ENCODE data around the gene CARHSP1. TPM values are rescaled to one million over a fixed set of nuclear protein-coding genes. Genes with fewer than 3 reads are reported as not detected.

The CARHSP1 gene
- total RNA-seq, 2 experiments from 2014 or later = 209 to 217 TPM

DNA sequence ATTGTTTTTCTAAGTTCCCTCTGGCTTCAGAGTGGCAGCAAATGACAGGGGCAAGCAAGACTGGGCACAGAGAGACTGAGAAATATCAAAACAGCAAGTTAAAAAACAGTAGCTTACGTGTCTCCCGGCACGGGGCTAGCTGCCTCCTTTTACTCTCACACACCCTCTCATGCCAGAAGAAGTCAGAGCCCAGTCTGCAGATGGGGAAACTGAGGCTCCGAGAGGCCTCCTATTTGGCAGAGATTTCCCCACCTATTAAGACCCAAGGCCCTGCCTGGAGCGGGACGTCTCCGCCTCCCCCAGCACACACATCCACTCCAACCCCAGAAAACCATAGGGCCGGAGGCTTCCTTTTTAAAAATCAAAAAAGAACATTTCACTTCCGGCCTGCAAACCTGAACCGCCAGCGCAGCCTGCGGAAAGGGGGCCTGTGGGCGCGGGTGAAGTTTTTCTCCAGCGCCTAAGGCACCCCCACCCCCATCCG lies 832 bp downstream of the CARHSP1 start:
- peaks cover 37% of the 10 kb centered on the region for H3K36me3 Mint-ChIP-seq (ENCODE audit: low read depth)
- peak overlapping the region; percentile 94 for H3K27ac Mint-ChIP-seq
- DNase-seq = peak; percentile 89
- POLR2A ChIA-PET = interaction anchor here (0.6 to 2.8 kb wide), 19 partner anchors 8 to 301 kb away, joined by 3 to 35 read pairs (median 6); partner anchors contain the start of genes HAPSTR1, PMM2 and TMEM186
- peaks cover 54% of the 10 kb centered on the region for H3K4me1 Mint-ChIP-seq (ENCODE audit: low read depth)
- CTCF ChIA-PET = interaction anchor here (0.8 to 3.2 kb wide), 5 partner anchors 12 to 223 kb away, joined by 4 to 25 read pairs (median 5); partner anchors contain the start of gene HAPSTR1
- no peaks in the 10 kb centered on the region for H3K27me3 Mint-ChIP-seq (ENCODE audit: low read depth)
- H3K4me3 Mint-ChIP-seq = peak overlapping the region; percentile 88
- no peaks in the 10 kb centered on the region for H3K9me3 Mint-ChIP-seq (ENCODE audit: insufficient read depth)
- ATAC-seq = no peak

DNA sequence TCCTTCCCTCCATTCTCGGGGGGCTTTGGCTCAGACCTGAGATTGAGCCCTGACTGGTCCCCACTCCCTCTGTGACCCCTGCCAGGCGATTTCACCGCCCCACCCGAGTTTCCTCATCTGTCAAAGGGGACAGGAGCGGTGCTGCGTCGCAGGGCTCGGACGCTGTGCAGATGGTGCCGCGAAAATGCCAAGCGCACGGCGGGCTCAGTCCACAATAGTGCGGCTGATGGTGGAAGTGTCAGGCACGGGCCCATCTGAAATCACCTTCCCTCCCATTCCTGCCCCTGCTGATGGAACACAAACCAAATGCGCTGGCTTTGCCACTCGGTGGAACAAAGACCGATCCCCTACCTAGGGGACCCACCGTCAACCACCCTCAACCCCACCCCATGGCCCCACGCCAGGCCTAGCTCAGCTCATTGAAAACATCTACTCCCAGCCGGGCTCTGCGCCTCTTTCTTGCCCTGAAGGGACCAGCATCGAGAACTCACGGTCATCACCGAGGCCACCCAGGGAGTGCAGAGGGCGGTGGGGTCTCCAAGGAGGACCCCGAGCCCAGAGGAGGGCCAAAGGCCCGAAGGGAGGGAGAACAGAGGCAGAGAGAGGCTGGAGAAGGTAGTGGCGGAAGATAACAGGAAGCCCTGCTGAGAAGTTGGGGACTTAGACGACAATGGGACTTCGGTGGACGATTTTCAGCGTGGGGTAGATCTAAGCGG lies 1.4 kb downstream of the CARHSP1 start:
- ChIA-PET CTCF (interaction anchor here (2.6 to 3.2 kb wide), 2 partner anchors 13 to 14 kb away, joined by 6 to 25 read pairs; no protein-coding TSS in a partner anchor), POLR2A (interaction anchor here (0.6 to 2.8 kb wide), 8 partner anchors 7 to 194 kb away, joined by 3 to 35 read pairs (median 10); partner anchors contain the start of genes PMM2 and TMEM186)
- Mint-ChIP-seq H3K4me1 (ENCODE audit: low read depth) (peaks cover 57% of the 10 kb centered on the region), H3K27ac (peak overlapping the region; percentile 94), H3K9me3 (ENCODE audit: insufficient read depth) (no peaks in the 10 kb centered on the region), H3K4me3 (peak overlapping the region; percentile 88), H3K27me3 (ENCODE audit: low read depth) (no peaks in the 10 kb centered on the region), H3K36me3 (ENCODE audit: low read depth) (peaks cover 42% of the 10 kb centered on the region)
- ATAC-seq = peak; percentile 6
- no peak for DNase-seq

- DNase-seq (no peak), ATAC-seq (no peak)
- Mint-ChIP-seq H3K4me3 (peak overlapping the region; percentile 88), H3K36me3 (ENCODE audit: low read depth) (peaks cover 44% of the 10 kb centered on the region), H3K27ac (peak overlapping the region; percentile 94), H3K27me3 (ENCODE audit: low read depth) (no peaks in the 10 kb centered on the region), H3K4me1 (ENCODE audit: low read depth) (peaks cover 61% of the 10 kb centered on the region), H3K9me3 (ENCODE audit: insufficient read depth) (no peaks in the 10 kb centered on the region)
- ChIA-PET POLR2A (interaction anchor here (1.0 to 2.8 kb wide), 3 partner anchors 17 to 69 kb away, joined by 3 to 35 read pairs (median 29); partner anchors contain the start of genes PMM2 and TMEM186), CTCF (interaction anchor here (3.2 kb wide), 1 partner anchor 13 kb away, joined by 25 read pairs; no protein-coding TSS in a partner anchor)
These were observed 2.0 kb downstream of the CARHSP1 start for GRCh38 chr16:8866884-8867215.

GRCh38 chr16:8866118-8866883 lies 2.5 kb downstream of the CARHSP1 start:
- ATAC-seq = no peak
- peak overlapping the region; percentile 88 for H3K4me3 Mint-ChIP-seq
- peaks cover 59% of the 10 kb centered on the region for H3K4me1 Mint-ChIP-seq (ENCODE audit: low read depth)
- no peaks in the 10 kb centered on the region for H3K9me3 Mint-ChIP-seq (ENCODE audit: insufficient read depth)
- ChIA-PET POLR2A (interaction anchor here (1.0 kb wide), 1 partner anchor 69 kb away, joined by 3 read pairs; the partner anchor contains the start of genes PMM2 and TMEM186), CTCF (interaction anchor here (1.2 to 3.2 kb wide), 2 partner anchors 14 to 15 kb away, joined by 4 to 25 read pairs; no protein-coding TSS in a partner anchor)
- DNase-seq = no peak
- H3K36me3 Mint-ChIP-seq (ENCODE audit: low read depth) = peaks cover 45% of the 10 kb centered on the region
- H3K27me3 Mint-ChIP-seq (ENCODE audit: low read depth) = no peaks in the 10 kb centered on the region
- H3K27ac Mint-ChIP-seq = peak overlapping the region; percentile 71

DNA sequence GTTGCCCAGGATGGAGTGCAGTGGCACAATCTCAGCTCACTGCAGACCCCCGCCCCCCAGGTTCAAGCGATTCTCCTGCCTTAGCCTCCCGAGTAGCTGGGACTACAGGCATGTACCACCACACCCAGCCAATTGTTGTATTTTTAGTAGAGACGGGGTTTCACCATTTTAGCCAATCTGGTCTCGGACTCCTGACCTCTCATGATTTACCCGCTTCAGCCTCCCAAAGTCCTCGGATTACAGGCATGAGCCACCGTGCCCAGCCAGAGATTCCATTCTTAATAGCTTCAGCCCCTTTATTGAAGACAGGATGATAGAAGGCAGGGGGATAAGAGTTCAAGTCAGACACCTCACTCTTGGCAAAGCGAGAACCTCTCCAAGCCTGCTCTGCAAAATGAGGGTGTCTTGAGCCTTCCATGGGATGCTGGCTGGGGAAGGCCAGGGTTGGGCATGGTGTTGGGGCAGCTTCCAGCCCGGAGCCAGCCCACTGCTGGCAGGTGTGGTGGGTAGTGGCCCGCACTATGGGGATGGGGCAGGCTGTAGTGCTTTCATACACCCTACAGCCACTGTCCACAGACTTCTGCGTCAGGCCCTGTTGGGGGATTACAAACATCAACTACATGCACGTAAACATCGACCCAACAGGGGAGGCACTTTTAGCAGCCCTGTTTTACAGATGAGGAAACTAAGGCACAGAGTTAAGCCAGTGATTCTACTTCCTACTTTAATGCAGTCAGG lies 3.5 kb downstream of the CARHSP1 start:
- H3K9me3 Mint-ChIP-seq (ENCODE audit: insufficient read depth) = no peaks in the 10 kb centered on the region
- H3K27ac Mint-ChIP-seq = peak overlapping the region; percentile 71
- H3K27me3 Mint-ChIP-seq (ENCODE audit: low read depth) = no peaks in the 10 kb centered on the region

GRCh38 chr16:8864480-8865110 lies 4.2 kb downstream of the CARHSP1 start:
- POLR2A ChIA-PET = interaction anchor here (0.5 to 1.2 kb wide), 4 partner anchors 10 to 95 kb away, joined by 3 to 4 read pairs (median 3); partner anchors contain the start of genes PMM2 and TMEM186
- Mint-ChIP-seq H3K27me3 (ENCODE audit: low read depth) (no peaks in the 10 kb centered on the region), H3K27ac (peak overlapping the region; percentile 61), H3K4me1 (ENCODE audit: low read depth) (peaks cover 48% of the 10 kb centered on the region), H3K9me3 (ENCODE audit: insufficient read depth) (no peaks in the 10 kb centered on the region), H3K4me3 (peak overlapping the region; percentile 38), H3K36me3 (ENCODE audit: low read depth) (peaks cover 50% of the 10 kb centered on the region)
- CTCF ChIA-PET = interaction anchor here (1.2 kb wide), 1 partner anchor 16 kb away, joined by 4 read pairs; no protein-coding TSS in a partner anchor
- DNase-seq (no peak), ATAC-seq (no peak)

More for the DNA sequence above, 3.5 kb downstream of the CARHSP1 start:
- CTCF ChIA-PET = interaction anchor here (1.2 kb wide), 1 partner anchor 16 kb away, joined by 4 read pairs; no protein-coding TSS in a partner anchor
- peak overlapping the region; percentile 88 for H3K4me3 Mint-ChIP-seq
- H3K4me1 Mint-ChIP-seq (ENCODE audit: low read depth) = peaks cover 51% of the 10 kb centered on the region
- DNase-seq = no peak
- POLR2A ChIA-PET = interaction anchor here (0.5 to 1.0 kb wide), 3 partner anchors 11 to 94 kb away, joined by 3 read pairs; partner anchors contain the start of genes PMM2 and TMEM186
- peaks cover 47% of the 10 kb centered on the region for H3K36me3 Mint-ChIP-seq (ENCODE audit: low read depth)
- no peak for ATAC-seq

- ChIA-PET CTCF (interaction anchor here (1.1 kb wide), 1 partner anchor 10 kb away, joined by 3 read pairs; no protein-coding TSS in a partner anchor), POLR2A (interaction anchor here (0.8 to 1.2 kb wide), 5 partner anchors 9 to 66 kb away, joined by 3 to 4 read pairs (median 3); partner anchors contain the start of genes PMM2 and TMEM186)
- H3K4me3 Mint-ChIP-seq = no peak overlapping the region
- H3K9me3 Mint-ChIP-seq (ENCODE audit: insufficient read depth) = no peaks in the 10 kb centered on the region
- H3K27me3 Mint-ChIP-seq (ENCODE audit: low read depth) = no peaks in the 10 kb centered on the region
- H3K4me1 Mint-ChIP-seq (ENCODE audit: low read depth) = peaks cover 44% of the 10 kb centered on the region
- ATAC-seq = no peak
- H3K36me3 Mint-ChIP-seq (ENCODE audit: low read depth) = peaks cover 56% of the 10 kb centered on the region
- H3K27ac Mint-ChIP-seq = peak overlapping the region; percentile 60
- DNase-seq = no peak
These were observed 5.0 kb downstream of the CARHSP1 start for GRCh38 chr16:8863594-8864424.

- Mint-ChIP-seq H3K4me3 (no peak overlapping the region), H3K27me3 (ENCODE audit: low read depth) (no peaks in the 10 kb centered on the region), H3K9me3 (ENCODE audit: insufficient read depth) (no peaks in the 10 kb centered on the region), H3K4me1 (ENCODE audit: low read depth) (peaks cover 48% of the 10 kb centered on the region), H3K36me3 (ENCODE audit: low read depth) (peaks cover 60% of the 10 kb centered on the region), H3K27ac (peak overlapping the region; percentile 7)
- CTCF ChIA-PET = interaction anchor here (1.1 kb wide), 1 partner anchor 8 kb away, joined by 3 read pairs; no protein-coding TSS in a partner anchor
- ATAC-seq = no peak
- POLR2A ChIA-PET = interaction anchor here (0.8 to 1.1 kb wide), 3 partner anchors 8 to 52 kb away, joined by 3 to 4 read pairs (median 3); no protein-coding TSS in a partner anchor
- DNase-seq = no peak
These were observed 6.3 kb downstream of the CARHSP1 start for GRCh38 chr16:8862309-8863130.

- ATAC-seq (no peak), DNase-seq (no peak)
- CTCF ChIA-PET = interaction anchor here (1.9 kb wide), 1 partner anchor 12 kb away, joined by 4 read pairs; no protein-coding TSS in a partner anchor
- H3K9me3 Mint-ChIP-seq (ENCODE audit: insufficient read depth) = no peaks in the 10 kb centered on the region
- H3K27me3 Mint-ChIP-seq (ENCODE audit: low read depth) = no peaks in the 10 kb centered on the region
- H3K4me1 Mint-ChIP-seq (ENCODE audit: low read depth) = peaks cover 46% of the 10 kb centered on the region
- H3K27ac Mint-ChIP-seq = peak overlapping the region; percentile 16
- no peak overlapping the region for H3K4me3 Mint-ChIP-seq
- POLR2A ChIA-PET = no interaction called here
- peaks cover 57% of the 10 kb centered on the region for H3K36me3 Mint-ChIP-seq (ENCODE audit: low read depth)
These were observed 7.1 kb downstream of the CARHSP1 start for GRCh38 chr16:8861563-8862308.
